H9 (cell line): Measurements from ENCODE around the gene TREML4. TPM values are rescaled to one million over a fixed set of nuclear protein-coding genes. Genes with fewer than 3 reads are reported as not detected.

Source experiments
- DNase-seq: peaks from one replicate; pipeline ENCODE4 v3.0.0-alpha.2; 2017
- H2AFZ ChIP-seq: one replicate; pipeline ENCODE4 v1.6.1; 2013; ENCODE audit warnings: mild to moderate bottlenecking, low read length, control low read depth, moderate library complexity
- H2AK5ac ChIP-seq: 2 replicates; pipeline ENCODE4 v1.6.1; 2013; ENCODE audit warnings: low read length, control low read depth, mixed read lengths; ENCODE audit not compliant: insufficient read length
- H2BK120ac ChIP-seq: one replicate; pipeline ENCODE4 v1.6.1; 2013; ENCODE audit warnings: low read depth, mild to moderate bottlenecking, low read length, control low read depth, inconsistent platforms; ENCODE audit not compliant: poor library complexity, severe bottlenecking
- H2BK12ac ChIP-seq: 2 replicates; pipeline ENCODE4 v1.6.1; 2013; ENCODE audit warnings: low read length, control low read depth, mixed read lengths, low read depth; ENCODE audit not compliant: insufficient read length
- H2BK15ac ChIP-seq: 2 replicates; pipeline ENCODE4 v1.6.1; 2013; ENCODE audit warnings: low read depth, low read length, control low read depth
- H2BK20ac ChIP-seq: one replicate; pipeline ENCODE4 v1.6.1; 2013; ENCODE audit warnings: low read depth, mild to moderate bottlenecking, low read length, control low read depth, inconsistent platforms; ENCODE audit not compliant: poor library complexity, severe bottlenecking
- H2BK5ac ChIP-seq: 2 replicates; pipeline ENCODE4 v1.6.1; 2013; ENCODE audit warnings: low read length, control low read depth, mixed read lengths; ENCODE audit not compliant: insufficient read length
- H3K14ac ChIP-seq: 2 replicates; pipeline ENCODE4 v1.6.1; 2013; ENCODE audit warnings: low read length, control low read depth; ENCODE audit not compliant: insufficient read depth
- H3K18ac ChIP-seq: 2 replicates; pipeline ENCODE4 v1.6.1; 2013; ENCODE audit warnings: low read depth, mild to moderate bottlenecking, mixed read lengths, low read length, control low read depth; ENCODE audit not compliant: insufficient read length
- H3K23ac ChIP-seq: 2 replicates; pipeline ENCODE4 v1.6.1; 2013; ENCODE audit warnings: low read length, control low read depth, mixed read lengths, low read depth; ENCODE audit not compliant: insufficient read length
- H3K23me2 ChIP-seq: 2 replicates; pipeline ENCODE4 v1.6.1; 2013; ENCODE audit warnings: low read depth, mild to moderate bottlenecking, mixed read lengths, low read length, control low read depth; ENCODE audit not compliant: insufficient read length, poor library complexity, severe bottlenecking
- H3K27ac ChIP-seq: 2 replicates; pipeline ENCODE4 v1.5.1; 2013; ENCODE audit warnings: low read length, control low read depth, mixed read lengths, low read depth; ENCODE audit not compliant: insufficient read length
- H3K27me3 ChIP-seq: 2 replicates; pipeline ENCODE4 v1.6.1; 2013; ENCODE audit warnings: low read length, control low read depth, inconsistent platforms; ENCODE audit not compliant: insufficient read depth
- H3K4ac ChIP-seq: 2 replicates; pipeline ENCODE4 v1.6.1; 2013; ENCODE audit warnings: low read depth, mild to moderate bottlenecking, control low read depth, inconsistent platforms, low read length, moderate library complexity
- H3K4me1 ChIP-seq: 2 replicates; pipeline ENCODE4 v1.6.1; 2013; ENCODE audit warnings: low read length, control low read depth, inconsistent platforms; ENCODE audit not compliant: insufficient read depth
- H3K4me2 ChIP-seq: 2 replicates; pipeline ENCODE4 v1.6.1; 2013; ENCODE audit warnings: low read length, control low read depth, mixed read lengths; ENCODE audit not compliant: insufficient read length, insufficient read depth
- H3K56ac ChIP-seq: 2 replicates; pipeline ENCODE4 v1.6.1; 2013; ENCODE audit warnings: low read depth, mild to moderate bottlenecking, mixed read lengths, low read length, control low read depth; ENCODE audit not compliant: insufficient read length
- H3K79me1 ChIP-seq: 2 replicates; pipeline ENCODE4 v1.6.1; 2013; ENCODE audit warnings: low read depth, mild to moderate bottlenecking, moderate library complexity, low read length, control low read depth, inconsistent platforms; ENCODE audit not compliant: insufficient read depth, poor library complexity, severe bottlenecking
- H3K79me2 ChIP-seq: 2 replicates; pipeline ENCODE4 v1.6.1; 2013; ENCODE audit warnings: low read length, control low read depth, inconsistent platforms; ENCODE audit not compliant: insufficient read depth
- H3K9ac ChIP-seq: 2 replicates; pipeline ENCODE4 v1.6.1; 2013; ENCODE audit warnings: low read length, control low read depth, mixed read lengths; ENCODE audit not compliant: insufficient read length; ENCODE audit errors: extremely low read depth
- H3K9me3 ChIP-seq: one replicate; pipeline ENCODE4 v1.6.1; 2013; ENCODE audit warnings: low read depth, low read length, inconsistent platforms; ENCODE audit not compliant: control insufficient read depth
- H3T11ph ChIP-seq: one replicate; pipeline ENCODE4 v1.6.1; 2013; ENCODE audit warnings: mild to moderate bottlenecking, low read length, control low read depth, inconsistent platforms
- H4K20me1 ChIP-seq: one replicate; pipeline ENCODE4 v1.6.1; 2013; ENCODE audit not compliant: control insufficient read depth, insufficient read length, insufficient read depth
- H4K5ac ChIP-seq: 2 replicates; pipeline ENCODE4 v1.6.1; 2013; ENCODE audit warnings: low read depth, mild to moderate bottlenecking, mixed read lengths, low read length, control low read depth; ENCODE audit not compliant: insufficient read length
- H4K8ac ChIP-seq: replicated peaks from 2 replicates; pipeline ENCODE4 v1.6.1; 2013; ENCODE audit warnings: low read length, control low read depth, mixed read lengths, low read depth; ENCODE audit not compliant: insufficient read length
- H4K91ac ChIP-seq: 2 replicates; pipeline ENCODE4 v1.6.1; 2013; ENCODE audit warnings: low read depth, mild to moderate bottlenecking, moderate library complexity, mixed read lengths, low read length, control low read depth; ENCODE audit not compliant: insufficient read length
- H3K27ac Mint-ChIP-seq, 3 experiments: 2 replicates in 2 of 3; 3 replicates in 1 of 3; pipeline ENCODE4 v1.8.0; 2020 to 2021; ENCODE audit warnings: mixed read lengths in 3 of 3, mild to moderate bottlenecking in 1 of 3, moderate library complexity in 1 of 3
- H3K27me3 Mint-ChIP-seq: 2 replicates; pipeline ENCODE4 v1.8.0; 2021; ENCODE audit warnings: low read depth, mild to moderate bottlenecking, moderate library complexity, mixed read lengths
- H3K36me3 Mint-ChIP-seq, 3 experiments: 2 replicates in 2 of 3; 3 replicates in 1 of 3; pipeline ENCODE4 v1.8.0; 2020 to 2021; ENCODE audit warnings: low read depth in 3 of 3, mixed read lengths in 3 of 3; ENCODE audit not compliant: insufficient read depth in 1 of 3
- H3K4me1 Mint-ChIP-seq, 2 experiments: 2 replicates each; pipeline ENCODE4 v1.8.0; 2020; ENCODE audit warnings: mixed read lengths in 2 of 2
- H3K4me3 Mint-ChIP-seq, 2 experiments: 2 replicates in 1 of 2; 3 replicates in 1 of 2; pipeline ENCODE4 v1.8.0; 2020 to 2021; ENCODE audit warnings: mild to moderate bottlenecking in 2 of 2, mixed read lengths in 2 of 2, moderate library complexity in 1 of 2
- H3K9me3 Mint-ChIP-seq, 2 experiments: 2 replicates in 1 of 2; 3 replicates in 1 of 2; pipeline ENCODE4 v1.8.0; 2020; ENCODE audit warnings: mild to moderate bottlenecking in 2 of 2, mixed read lengths in 2 of 2, moderate library complexity in 1 of 2
- CTCF ChIP-seq: fragments of 200-600 bp; sonication (generic); conservative IDR thresholded peaks from 3 replicates; pipeline ENCODE4 v1.8.0; 2021; ENCODE audit warnings: antibody characterized with exemption, mild to moderate bottlenecking
- WGBS: extraction: QIAGEN DNeasy Blood & Tissue Kit; methylation state at CpG from one replicate; pipeline ENCODE4 v1.1.7; 2013; ENCODE audit warnings: missing lambda C conversion rate, low lambda C conversion rate, mixed read lengths; ENCODE audit not compliant: insufficient read length; ENCODE audit errors: extremely low coverage; 5-methylcytosine and 5-hydroxymethylcytosine counted together
- total RNA-seq: library from RNA; stranded (reverse); gene quantifications from 2 replicates; pipeline ENCODE4 v1.2.1, GENCODE V29; 2021

The TREML4 gene
- total RNA-seq, 1 experiment from 2014 or later: not detected

DNA sequence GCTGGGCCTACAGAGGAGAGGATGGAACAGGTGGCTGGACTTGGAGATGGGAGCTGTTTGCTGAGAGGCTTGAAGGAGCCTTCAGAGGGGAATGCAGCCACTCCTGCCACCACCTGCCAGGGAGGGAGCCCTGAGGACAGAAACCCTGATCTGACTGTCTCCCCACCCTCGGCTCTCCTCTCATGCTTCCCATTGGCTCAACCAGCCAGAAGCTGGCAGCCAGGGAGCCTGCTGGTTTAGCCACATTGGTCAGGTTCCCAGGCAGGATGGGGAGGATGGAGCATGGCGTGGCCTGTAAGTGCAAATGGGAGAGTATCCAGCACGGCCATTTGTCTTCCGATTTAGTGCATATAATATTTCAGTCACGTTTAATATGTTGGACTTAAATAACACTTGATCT, 45.6 kb downstream of the TREML4 start:
- Histone ChIP-seq H3K27ac (no peak overlapping the region), H2AK5ac (no peak overlapping the region), H3K23me2 (no peaks in the 10 kb centered on the region), H3K9ac (no peak overlapping the region), H3K79me1 (no peaks in the 10 kb centered on the region), H2BK15ac (no peak overlapping the region), H3K23ac (no peak overlapping the region), H4K91ac (no peak overlapping the region), H3K56ac (no peak overlapping the region), H3T11ph (no peak overlapping the region), H3K14ac (no peak overlapping the region), H3K27me3 (no peaks in the 10 kb centered on the region), H2BK5ac (no peak overlapping the region), H3K79me2 (no peaks in the 10 kb centered on the region), H4K5ac (no peak overlapping the region), H2BK120ac (no peak overlapping the region), H3K4ac (no peak overlapping the region), H3K4me2 (no peak overlapping the region), H4K20me1 (no peaks in the 10 kb centered on the region), H3K4me1 (no peaks in the 10 kb centered on the region), H2BK12ac (no peak overlapping the region), H3K18ac (no peak overlapping the region), H2AFZ (no peak overlapping the region), H2BK20ac (no peak overlapping the region), H3K9me3 (no peaks in the 10 kb centered on the region), H4K8ac (no peak overlapping the region)
- Mint-ChIP-seq H3K27ac (no peak overlapping the region), H3K36me3 (no peaks in the 10 kb centered on the region), H3K4me1 (peaks cover 3 to 6% of the 10 kb centered on the region in 2 experiments), H3K27me3 (peaks cover 30% of the 10 kb centered on the region), H3K4me3 (no peak overlapping the region), H3K9me3 (no peaks in the 10 kb centered on the region)
- WGBS: no CpG with 5 or more reads among the region's 5 CpGs
- peak; percentile 60 for DNase-seq
- no peak for TF ChIP-seq CTCF
